Measurements from ENCODE around the gene DIAPH2.
"Not testable (repeated sequence)": the region's sequence is repeated elsewhere in the genome, so short reads cannot be mapped to it uniquely, and the experiment has no call there.

Gene DIAPH2

DNA sequence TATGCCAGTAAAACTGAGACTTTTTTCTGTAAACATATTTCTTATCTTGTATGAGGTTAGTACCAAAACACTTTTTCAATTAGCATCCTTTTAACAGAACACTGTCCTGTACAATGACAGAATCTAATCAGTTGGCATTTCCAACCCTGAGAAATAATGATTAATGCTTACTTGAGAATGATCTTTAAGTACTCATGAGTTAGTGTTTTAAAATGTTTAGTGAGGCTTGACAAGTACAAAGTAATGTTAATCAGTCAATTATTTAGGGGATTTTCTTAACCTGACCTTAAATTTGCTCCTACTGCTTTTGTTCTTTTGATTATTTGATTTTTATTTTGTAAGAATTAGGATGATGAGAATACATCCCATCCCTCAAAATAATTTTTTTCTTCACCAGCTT is 695.6 kb downstream of the DIAPH2 start:
- DNase-seq (ENCODE audit: low read depth, low spot score) = no peak

- no peak for DNase-seq (ENCODE audit: low read depth, low spot score)
These were observed 700.0 kb downstream of the DIAPH2 start for GRCh38 chrX:97384685-97385084.

GRCh38 chrX:97387004-97387403 is 702.4 kb downstream of the DIAPH2 start:
- DNase-seq (ENCODE audit: low read depth, low spot score) = no peak

- no peak for DNase-seq (ENCODE audit: low read depth, low spot score)
These were observed 705.1 kb downstream of the DIAPH2 start for GRCh38 chrX:97389761-97390192.

GRCh38 chrX:97397371-97397770 is 712.7 kb downstream of the DIAPH2 start:
- no peak for DNase-seq (ENCODE audit: low read depth, low spot score)

- DNase-seq (ENCODE audit: low read depth, low spot score) = no peak
These were observed 713.4 kb downstream of the DIAPH2 start for GRCh38 chrX:97398030-97398551.

DNA sequence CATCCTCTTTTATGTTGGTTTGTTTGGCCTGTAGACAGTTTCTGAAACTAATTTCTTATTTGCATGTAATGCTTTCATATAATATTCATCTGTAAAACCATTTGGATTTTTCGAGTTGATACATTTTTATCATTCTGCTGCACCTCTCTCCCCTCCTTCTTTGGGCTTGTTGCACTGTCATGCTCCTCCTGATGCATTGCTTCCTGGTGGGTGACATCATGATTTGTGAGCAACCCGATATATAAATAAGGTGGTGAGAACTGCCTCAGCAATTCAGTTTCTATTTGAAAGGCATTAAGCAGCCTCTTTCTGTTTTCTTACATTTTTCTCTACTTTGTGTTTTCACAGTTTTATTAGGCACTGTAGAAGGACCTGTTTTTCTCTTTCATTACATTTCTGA is 714.8 kb downstream of the DIAPH2 start:
- no peak for DNase-seq (ENCODE audit: low read depth, low spot score)

- no peak for DNase-seq (ENCODE audit: low read depth, low spot score)
These were observed 715.9 kb downstream of the DIAPH2 start for GRCh38 chrX:97400492-97400891.

GRCh38 chrX:97401154-97401553 is 716.5 kb downstream of the DIAPH2 start:
- DNase-seq (ENCODE audit: low read depth, low spot score) = no peak

DNA sequence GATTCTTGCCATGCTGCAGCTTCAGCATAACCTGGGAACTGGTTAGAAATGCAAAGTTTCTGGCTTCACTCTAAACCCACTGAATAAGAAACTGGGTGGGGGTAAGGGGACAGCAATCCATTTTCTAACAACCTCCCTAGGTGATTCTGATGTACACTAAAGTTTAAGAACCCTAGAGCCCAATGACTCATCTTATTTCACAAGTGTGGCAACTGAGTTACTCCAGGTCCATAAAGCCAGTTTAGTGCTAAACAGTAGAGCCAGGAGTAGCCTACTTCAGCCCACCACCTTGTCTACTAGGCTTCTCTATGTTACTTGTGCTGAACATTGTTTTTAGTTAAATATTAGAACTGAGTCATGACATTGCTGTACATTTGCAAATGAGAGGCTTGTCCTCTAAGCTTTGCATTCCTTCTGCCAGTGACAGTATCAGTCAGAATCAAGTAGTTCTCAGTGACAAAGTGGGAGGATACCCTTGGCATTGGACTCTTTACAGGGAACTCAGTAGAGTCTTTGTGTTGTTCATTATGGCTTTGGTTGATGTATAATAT is 717.0 kb downstream of the DIAPH2 start:
- DNase-seq (ENCODE audit: low read depth, low spot score) = no peak

DNA sequence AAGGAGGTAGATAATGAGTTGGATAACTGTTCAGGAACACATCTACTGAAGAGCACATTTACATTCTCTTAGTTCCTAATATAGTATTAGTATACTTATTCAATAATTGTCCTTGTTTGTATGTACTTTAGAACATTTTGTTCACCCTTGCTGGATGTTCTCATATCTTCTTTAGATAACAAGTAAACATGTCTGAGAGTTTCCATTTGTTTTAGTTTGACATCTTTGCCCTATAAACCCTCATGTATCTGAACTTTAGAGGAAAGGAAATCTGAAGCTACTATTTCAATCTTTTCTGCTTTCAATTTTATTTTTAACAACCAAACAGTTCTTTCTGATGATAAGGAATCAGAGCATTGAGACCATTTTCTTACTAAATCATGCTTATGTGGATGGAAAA is 717.7 kb downstream of the DIAPH2 start:
- DNase-seq (ENCODE audit: low read depth, low spot score) = no peak

- DNase-seq (ENCODE audit: low read depth, low spot score) = no peak
These were observed 718.3 kb downstream of the DIAPH2 start for GRCh38 chrX:97402903-97403302.

GRCh38 chrX:97405031-97405660 is 720.5 kb downstream of the DIAPH2 start:
- DNase-seq (ENCODE audit: low read depth, low spot score) = no peak

DNA sequence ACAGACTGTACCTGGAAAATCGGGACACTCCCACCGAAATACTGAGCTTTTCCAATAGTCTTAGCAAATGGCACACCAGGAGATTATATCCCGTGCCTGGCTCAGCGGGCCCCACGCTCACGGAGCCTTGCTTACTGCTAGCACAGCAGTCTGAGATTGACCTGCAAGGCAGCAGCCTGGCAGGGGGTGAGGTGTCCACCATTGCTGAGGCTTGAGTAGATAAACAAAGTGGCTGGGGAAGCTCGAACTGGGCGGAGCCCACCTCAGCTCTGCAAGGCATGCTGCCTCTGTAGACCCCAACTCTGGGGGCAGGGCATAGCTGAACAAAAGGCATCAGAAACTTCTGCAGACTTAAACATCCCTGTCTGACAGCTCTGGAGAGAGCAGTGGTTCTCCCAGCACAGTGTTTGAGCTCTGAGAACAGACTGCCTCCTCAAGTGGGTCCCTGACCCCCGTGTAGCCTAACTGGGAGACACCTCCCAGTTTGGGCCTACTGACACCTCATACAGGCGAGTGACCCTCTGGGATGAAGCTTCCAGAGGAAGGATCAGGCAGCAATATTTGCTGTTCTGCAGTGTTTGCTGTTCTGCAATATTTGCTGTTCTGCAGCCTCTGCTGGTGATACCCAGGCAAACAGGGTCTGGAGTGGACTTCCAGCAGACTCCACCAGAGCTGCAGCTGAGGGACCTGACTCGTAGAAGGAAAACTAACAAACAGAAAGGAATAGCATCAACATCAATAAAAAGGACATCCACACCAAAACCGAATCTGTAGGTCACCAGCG is 725.2 kb downstream of the DIAPH2 start:
- DNase-seq (ENCODE audit: low read depth, low spot score) = not testable (repeated sequence)

- no peak for DNase-seq (ENCODE audit: low read depth, low spot score)
These were observed 731.8 kb downstream of the DIAPH2 start for GRCh38 chrX:97416461-97416860.

- no peak for DNase-seq (ENCODE audit: low read depth, low spot score)
These were observed 744.5 kb downstream of the DIAPH2 start for GRCh38 chrX:97429101-97429500.

- DNase-seq (ENCODE audit: low read depth, low spot score) = no peak
These were observed 746.6 kb downstream of the DIAPH2 start for GRCh38 chrX:97431281-97431680.

GRCh38 chrX:97446298-97446882 is 761.7 kb downstream of the DIAPH2 start:
- no peak for DNase-seq (ENCODE audit: low read depth, low spot score)

- DNase-seq (ENCODE audit: low read depth, low spot score) = no peak
These were observed 762.7 kb downstream of the DIAPH2 start for GRCh38 chrX:97447306-97447705.

- DNase-seq (ENCODE audit: low read depth, low spot score) = no peak
These were observed 767.6 kb downstream of the DIAPH2 start for GRCh38 chrX:97452283-97452682.

GRCh38 chrX:97461763-97462162 is 777.1 kb downstream of the DIAPH2 start:
- DNase-seq (ENCODE audit: low read depth, low spot score) = no peak

DNA sequence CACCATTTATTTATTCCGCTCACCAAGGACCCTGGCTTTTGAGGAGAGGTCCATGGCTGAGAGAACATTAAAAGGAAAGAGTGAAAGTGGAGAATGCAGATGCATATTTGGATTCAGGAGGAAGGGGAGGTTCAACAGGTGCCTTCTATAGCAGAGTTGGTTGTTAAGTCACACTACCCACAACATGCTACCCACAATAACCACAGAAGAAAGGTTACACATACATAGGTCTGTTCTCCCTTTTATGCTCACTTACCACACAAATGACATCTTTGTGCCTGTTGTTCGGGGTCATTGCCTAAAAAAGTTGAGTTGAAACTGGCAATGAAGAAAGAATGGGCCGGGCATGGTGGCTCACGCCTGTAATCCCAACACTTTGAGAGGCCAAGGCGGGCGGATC is 786.4 kb downstream of the DIAPH2 start:
- DNase-seq (ENCODE audit: low read depth, low spot score) = no peak

Data from activated naive CD8-positive, alpha-beta T cell treated with anti-CD3 and anti-CD28 coated beads, Interleukin-2, amount 50 U/mL, for 16 hours (primary cell).